Fibroblast of lung (primary cell): ENCODE data around the gene OSM. TPM values are rescaled to one million over a fixed set of nuclear protein-coding genes. Genes with fewer than 3 reads are reported as not detected.

Source experiments
- DNase-seq, 2 donors: peaks; one replicate each; pipeline versions ENCODE4 v3.0.0 to v3.0.0-alpha.2; 2010; ENCODE audit warnings: low read depth in 2 of 2
- H2AFZ ChIP-seq: 2 replicates; pipeline ENCODE4 v1.5.1; 2012; ENCODE audit warnings: low read length, control low read depth, inconsistent platforms
- H3K27ac ChIP-seq: 2 replicates; pipeline ENCODE4 v1.5.1; 2011; ENCODE audit warnings: low read length, control low read depth; ENCODE audit not compliant: insufficient read depth
- H3K27me3 ChIP-seq: 2 replicates; pipeline ENCODE4 v1.5.1; 2011; ENCODE audit warnings: mild to moderate bottlenecking, low read length; ENCODE audit not compliant: control insufficient read depth, insufficient read depth
- H3K36me3 ChIP-seq: 2 replicates; pipeline ENCODE4 v1.5.1; 2011; ENCODE audit warnings: low read length; ENCODE audit not compliant: control insufficient read depth, insufficient read depth
- H3K4me1 ChIP-seq: 2 replicates; pipeline ENCODE4 v1.5.1; 2011; ENCODE audit warnings: low read length; ENCODE audit not compliant: control insufficient read depth, insufficient read depth; ENCODE audit errors: extremely low read depth
- H3K4me2 ChIP-seq: 2 replicates; pipeline ENCODE4 v1.5.1; 2011; ENCODE audit warnings: low read length, control low read depth; ENCODE audit not compliant: insufficient read depth; ENCODE audit errors: extremely low read depth
- H3K4me3 ChIP-seq, 4 experiments: fragments of 200-600 bp in 1 of 4; sonication (generic) in 1 of 4; replicated peaks in 1 of 4; 2 replicates each; pipeline ENCODE4 v1.5.1; 2011 to 2016; ENCODE audit warnings: low read length in 4 of 4, low read depth in 3 of 4, mild to moderate bottlenecking in 3 of 4, control low read depth in 2 of 4, inconsistent platforms in 1 of 4, mixed read lengths in 1 of 4; ENCODE audit not compliant: insufficient read depth in 1 of 4; ENCODE audit errors: control extremely low read depth in 1 of 4
- H3K79me2 ChIP-seq: 2 replicates; pipeline ENCODE4 v1.5.1; 2012; ENCODE audit warnings: mild to moderate bottlenecking, low read length, inconsistent platforms; ENCODE audit not compliant: control insufficient read depth, insufficient read depth
- H3K9ac ChIP-seq: 2 replicates; pipeline ENCODE4 v1.5.1; 2011; ENCODE audit warnings: mild to moderate bottlenecking, low read length, control low read depth; ENCODE audit not compliant: insufficient read depth
- H3K9me3 ChIP-seq: 2 replicates; pipeline ENCODE4 v1.5.1; 2012; ENCODE audit warnings: low read depth, low read length; ENCODE audit not compliant: control insufficient read depth, insufficient read depth
- H4K20me1 ChIP-seq: 2 replicates; pipeline ENCODE4 v1.5.1; 2011; ENCODE audit warnings: low read length; ENCODE audit not compliant: control insufficient read depth, insufficient read depth; ENCODE audit errors: extremely low read depth
- EZH2 ChIP-seq: IDR thresholded peaks from 2 replicates; pipeline ENCODE4 v1.5.1; 2012; ENCODE audit warnings: low read length, control low read depth, mild to moderate bottlenecking; ENCODE audit errors: missing control alignments
- polyA plus RNA-seq, 2 donors: library from polyadenylated mRNA; depleted of rRNA in 1 of 2; stranded (reverse) in 1 of 2; unstranded in 1 of 2; fragments of >200 nt; gene quantifications; 2 replicates each; pipeline ENCODE4 v1.2.1, GENCODE V29; 2011 to 2012; ENCODE audit warnings: missing spikeins in 1 of 2
- total RNA-seq: library from RNA; depleted of rRNA; stranded (reverse); fragments of >200 nt; gene quantifications from 2 replicates; pipeline ENCODE4 v1.2.1, GENCODE V29; 2014
- TF ChIP-seq, protein P1 (sequence below), 2 donors: IDR thresholded peaks in 1 of 2; conservative IDR thresholded peaks in 1 of 2; 1 replicate in 1 of 2; 2 replicates in 1 of 2; pipeline ENCODE4 v1.5.1; 2011 to 2012; ENCODE audit warnings: low read length in 2 of 2, control low read depth in 1 of 2, inconsistent platforms in 1 of 2, low read depth in 1 of 2, mild to moderate bottlenecking in 1 of 2

Gene OSM
- total and polyA plus RNA-seq, 2 donors (not counting 1 experiment from before 2014, with no cell fraction given), result not detected

DNA sequence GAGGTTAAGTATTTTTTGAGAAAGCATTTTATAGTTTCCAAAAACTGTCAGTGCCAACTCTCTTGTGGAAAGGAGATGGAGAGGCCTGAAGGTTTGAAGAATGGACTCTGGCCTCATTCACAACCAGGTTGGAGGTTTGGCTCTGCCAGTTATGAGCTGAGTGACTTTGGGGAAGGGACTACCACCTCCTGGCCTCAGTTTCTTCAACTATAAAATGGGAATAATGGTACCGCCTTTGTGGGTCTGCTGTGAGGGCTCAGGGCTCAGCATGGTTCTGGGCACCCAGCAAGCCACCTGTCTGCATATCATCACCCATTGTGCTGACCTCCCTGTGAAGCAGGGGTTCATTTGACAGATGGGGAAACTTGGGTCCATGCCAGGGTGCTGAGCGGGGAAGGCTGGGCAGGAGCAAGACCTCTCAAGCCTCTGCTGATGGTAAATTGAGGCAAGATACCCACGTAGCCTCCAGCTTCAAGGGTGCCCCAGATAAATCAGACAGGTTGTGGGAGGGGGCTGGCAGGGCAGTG lies 16.5 kb downstream of the OSM start:
- no peak overlapping the region for H3K4me3 ChIP-seq
- peaks cover 50% of the 10 kb centered on the region for H3K4me1 ChIP-seq
- H3K27me3 ChIP-seq, result no peaks in the 10 kb centered on the region
- no peak overlapping the region for H2AFZ ChIP-seq
- peaks cover 24% of the 10 kb centered on the region for H3K79me2 ChIP-seq
- H3K9me3 ChIP-seq, result no peaks in the 10 kb centered on the region
- no peak for DNase-seq
- H3K27ac ChIP-seq, result no peak overlapping the region
- H4K20me1 ChIP-seq, result no peaks in the 10 kb centered on the region
- no peak for TF ChIP-seq EZH2
- TF ChIP-seq, protein P1, sequence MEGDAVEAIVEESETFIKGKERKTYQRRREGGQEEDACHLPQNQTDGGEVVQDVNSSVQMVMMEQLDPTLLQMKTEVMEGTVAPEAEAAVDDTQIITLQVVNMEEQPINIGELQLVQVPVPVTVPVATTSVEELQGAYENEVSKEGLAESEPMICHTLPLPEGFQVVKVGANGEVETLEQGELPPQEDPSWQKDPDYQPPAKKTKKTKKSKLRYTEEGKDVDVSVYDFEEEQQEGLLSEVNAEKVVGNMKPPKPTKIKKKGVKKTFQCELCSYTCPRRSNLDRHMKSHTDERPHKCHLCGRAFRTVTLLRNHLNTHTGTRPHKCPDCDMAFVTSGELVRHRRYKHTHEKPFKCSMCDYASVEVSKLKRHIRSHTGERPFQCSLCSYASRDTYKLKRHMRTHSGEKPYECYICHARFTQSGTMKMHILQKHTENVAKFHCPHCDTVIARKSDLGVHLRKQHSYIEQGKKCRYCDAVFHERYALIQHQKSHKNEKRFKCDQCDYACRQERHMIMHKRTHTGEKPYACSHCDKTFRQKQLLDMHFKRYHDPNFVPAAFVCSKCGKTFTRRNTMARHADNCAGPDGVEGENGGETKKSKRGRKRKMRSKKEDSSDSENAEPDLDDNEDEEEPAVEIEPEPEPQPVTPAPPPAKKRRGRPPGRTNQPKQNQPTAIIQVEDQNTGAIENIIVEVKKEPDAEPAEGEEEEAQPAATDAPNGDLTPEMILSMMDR (conservative IDR thresholded peaks at IDR 0.05 in 1 of 2, IDR thresholded peaks at IDR 0.05 in 1 of 2; ENCODE audit: low read depth in 1 of 2, low read length in 2 of 2), result no peak
- H3K4me2 ChIP-seq, result no peak overlapping the region
- H3K36me3 ChIP-seq, result no peaks in the 10 kb centered on the region
- H3K9ac ChIP-seq, result no peak overlapping the region

DNA sequence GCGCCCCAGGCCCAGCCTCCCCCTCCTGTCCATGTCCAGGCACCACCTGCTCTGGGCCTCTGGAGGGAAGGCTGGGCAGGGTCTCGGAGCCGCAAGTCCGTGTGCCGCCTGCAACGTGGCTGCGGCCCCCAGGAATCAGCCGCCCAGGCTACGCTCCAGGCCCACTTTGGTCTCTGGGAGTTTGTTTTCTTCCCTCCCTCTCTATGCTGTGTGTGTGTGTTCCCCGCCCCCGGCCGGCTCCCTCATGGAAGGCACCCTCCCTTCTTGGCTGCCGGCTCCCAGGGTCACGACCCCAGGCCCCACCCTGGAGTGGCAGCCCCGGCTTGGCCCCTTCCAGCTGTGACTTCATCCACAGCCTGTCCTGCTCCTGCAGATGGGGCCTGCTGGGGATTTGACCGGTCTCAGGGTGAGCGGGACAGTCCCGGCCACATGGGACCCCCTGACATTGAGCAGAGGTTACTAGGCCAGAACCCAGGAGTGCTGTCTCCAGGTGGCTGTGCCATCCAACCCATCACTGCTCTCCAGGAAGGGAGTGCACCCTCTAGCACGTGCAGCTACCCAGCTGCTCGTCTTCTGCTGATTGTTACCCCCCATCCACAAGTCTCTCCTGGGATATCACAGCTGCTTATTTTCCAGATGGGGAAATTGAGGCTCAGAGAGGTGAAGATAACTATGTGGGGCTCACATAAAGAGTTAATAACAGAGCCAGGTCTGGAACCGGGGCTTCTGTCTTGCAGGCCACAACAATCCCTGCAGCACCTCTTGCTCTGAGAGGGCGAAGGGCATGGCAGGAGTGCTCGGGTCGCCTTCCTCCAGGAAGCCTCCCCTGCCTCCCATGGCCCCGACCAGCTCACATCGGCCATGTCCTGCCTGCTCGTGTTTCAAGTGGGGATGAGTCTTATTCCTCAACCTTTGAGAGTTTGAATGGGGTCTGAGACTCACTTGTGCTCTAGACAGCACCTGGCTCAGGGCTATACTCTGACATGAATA lies 17.3 kb downstream of the OSM start:
- Histone ChIP-seq H3K9me3 (no peaks in the 10 kb centered on the region), H3K27me3 (no peaks in the 10 kb centered on the region), H3K27ac (peak overlapping the region; percentile 67), H3K4me2 (peak overlapping the region; percentile 54), H3K79me2 (peaks cover 30% of the 10 kb centered on the region), H2AFZ (no peak overlapping the region), H3K36me3 (peaks cover 3% of the 10 kb centered on the region), H4K20me1 (no peaks in the 10 kb centered on the region), H3K9ac (peak overlapping the region; percentile 28), H3K4me3 (peak overlapping the region in 2 of 4 experiments; percentile 11 to 33), H3K4me1 (peaks cover 54% of the 10 kb centered on the region)
- DNase-seq, result peak in 1 of 2 donors; percentile 79
- TF ChIP-seq, protein P1 (conservative IDR thresholded peaks at IDR 0.05 in 1 of 2, IDR thresholded peaks at IDR 0.05 in 1 of 2; ENCODE audit: low read depth in 1 of 2, low read length in 2 of 2), result no peak
- no peak for TF ChIP-seq EZH2

DNA sequence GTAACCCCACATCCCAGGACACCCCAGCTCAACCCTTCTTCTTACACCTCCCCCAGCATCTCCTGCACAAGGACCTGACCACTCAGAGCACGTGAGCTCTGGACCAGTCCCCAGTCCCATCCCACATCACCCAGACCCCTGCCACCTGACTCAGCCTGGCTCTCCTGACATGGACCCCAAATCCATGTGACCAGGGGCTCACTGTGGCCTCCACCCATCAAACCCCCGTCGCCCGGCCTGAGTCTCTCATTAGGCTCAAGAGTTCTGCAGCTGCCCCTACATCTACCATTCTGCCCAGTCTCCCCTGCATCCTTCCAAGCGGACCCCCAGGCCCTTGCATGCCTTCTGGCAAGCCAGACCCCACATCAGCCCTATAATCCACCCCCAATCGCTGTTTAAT lies 18.2 kb downstream of the OSM start:
- H3K27ac ChIP-seq, result peak overlapping the region; percentile 67
- H3K9me3 ChIP-seq, result no peaks in the 10 kb centered on the region
- no peaks in the 10 kb centered on the region for H3K27me3 ChIP-seq
- peak overlapping the region; percentile 54 for H3K4me2 ChIP-seq
- peaks cover 11% of the 10 kb centered on the region for H3K36me3 ChIP-seq
- H4K20me1 ChIP-seq, result no peaks in the 10 kb centered on the region
- TF ChIP-seq, protein P1 (conservative IDR thresholded peaks at IDR 0.05 in 1 of 2, IDR thresholded peaks at IDR 0.05 in 1 of 2; ENCODE audit: low read depth in 1 of 2, low read length in 2 of 2), result no peak
- no peak for TF ChIP-seq EZH2
- H3K79me2 ChIP-seq, result peaks cover 38% of the 10 kb centered on the region
- H2AFZ ChIP-seq, result no peak overlapping the region
- peak overlapping the region in 1 of 4 experiments; percentile 33 for H3K4me3 ChIP-seq
- H3K9ac ChIP-seq, result no peak overlapping the region
- no peak for DNase-seq
- H3K4me1 ChIP-seq, result peaks cover 51% of the 10 kb centered on the region
